ENCODE results near the gene TGFBR2. TPM values are rescaled to one million over a fixed set of nuclear protein-coding genes. Genes with fewer than 3 reads are reported as not detected.

The TGFBR2 gene
- total RNA-seq, 1 experiment from 2014 or later = 22.5 TPM

GRCh38 chr3:30581067-30581585 is 25.3 kb upstream of the TGFBR2 start:
- Histone ChIP-seq H3K9ac (ENCODE audit: low read length) (no peak overlapping the region), H3K27me3 (ENCODE audit: insufficient read depth, low read length) (no peaks in the 10 kb centered on the region), H3K4me3 (replicated peaks in 1 of 2; ENCODE audit: low read depth in 1 of 2, low read length in 2 of 2) (no peak overlapping the region), H3K9me2 (ENCODE audit: insufficient read depth) (no peaks in the 10 kb centered on the region; the same call in 1 of the 2 replicates), H3K79me2 (ENCODE audit: insufficient read depth, low read length) (no peaks in the 10 kb centered on the region), H3K36me3 (ENCODE audit: control insufficient read depth in 1 of 2, insufficient read depth in 2 of 2, low read length in 2 of 2) (no peaks in the 10 kb centered on the region), H3K4me1 (ENCODE audit: control insufficient read depth in 1 of 2, insufficient read depth in 2 of 2, low read length in 2 of 2) (peaks cover 0 to 16% of the 10 kb centered on the region in 2 experiments; a peak in 1 of 4 replicates), H3K9me3 (ENCODE audit: control insufficient read depth in 1 of 2, insufficient read depth in 1 of 2, low read depth in 1 of 2, low read length in 2 of 2) (no peaks in the 10 kb centered on the region), H3K4me2 (ENCODE audit: low read length) (no peak overlapping the region), H2AFZ (ENCODE audit: low read depth, low read length, poor library complexity, severe bottlenecking) (no peak overlapping the region), H3K27ac (ENCODE audit: low read depth, low read length) (no peak overlapping the region), H4K20me1 (ENCODE audit: insufficient read depth) (no peaks in the 10 kb centered on the region)
- ChIA-PET POLR2A (no interaction called here), RAD21 (ENCODE audit: low non-redundant PET in 1 of 2, low total read pairs in 2 of 2, uncharacterized antibody in 2 of 2, unreplicated experiment in 2 of 2) (no interaction called here), CTCF (no interaction called here)
- no peak for DNase-seq (ENCODE audit: low read depth, low spot score)
- no peak for ATAC-seq
- no TSS peak for BruUV-seq (replicated peaks)
- intact Hi-C loops (cut with micrococcal nuclease) = no loop called here
- TF ChIP-seq JUND (IDR thresholded peaks at IDR 0.05) (no peak), RAD21 (IDR thresholded peaks at IDR 0.05; ENCODE audit: low read depth) (peak; percentile 9; the same call in 1 of the 2 replicates), ZFX (IDR thresholded peaks at IDR 0.05) (no peak), CEBPB (IDR thresholded peaks at IDR 0.05; ENCODE audit: low read depth) (no peak), MAX (IDR thresholded peaks at IDR 0.05) (no peak), REST (IDR thresholded peaks at IDR 0.05; ENCODE audit: low read depth) (no peak), EZH2phosphoT487 (IDR thresholded peaks at IDR 0.05; ENCODE audit: borderline replicate concordance) (no peak), ZNF274 (IDR thresholded peaks at IDR 0.05; ENCODE audit: low read depth, low read length) (no peak)
